ENCODE results near the gene GRPEL1. TPM values are rescaled to one million over a fixed set of nuclear protein-coding genes. Genes with fewer than 3 reads are reported as not detected.

Gene GRPEL1
- total and polyA plus RNA-seq, 9 of the 15 experiments (the other 6 are each of a cell fraction or from before 2014, with no cell fraction given) = 43.4 to 192 (median 86.6) TPM

- TF ChIP-seq, protein P1, sequence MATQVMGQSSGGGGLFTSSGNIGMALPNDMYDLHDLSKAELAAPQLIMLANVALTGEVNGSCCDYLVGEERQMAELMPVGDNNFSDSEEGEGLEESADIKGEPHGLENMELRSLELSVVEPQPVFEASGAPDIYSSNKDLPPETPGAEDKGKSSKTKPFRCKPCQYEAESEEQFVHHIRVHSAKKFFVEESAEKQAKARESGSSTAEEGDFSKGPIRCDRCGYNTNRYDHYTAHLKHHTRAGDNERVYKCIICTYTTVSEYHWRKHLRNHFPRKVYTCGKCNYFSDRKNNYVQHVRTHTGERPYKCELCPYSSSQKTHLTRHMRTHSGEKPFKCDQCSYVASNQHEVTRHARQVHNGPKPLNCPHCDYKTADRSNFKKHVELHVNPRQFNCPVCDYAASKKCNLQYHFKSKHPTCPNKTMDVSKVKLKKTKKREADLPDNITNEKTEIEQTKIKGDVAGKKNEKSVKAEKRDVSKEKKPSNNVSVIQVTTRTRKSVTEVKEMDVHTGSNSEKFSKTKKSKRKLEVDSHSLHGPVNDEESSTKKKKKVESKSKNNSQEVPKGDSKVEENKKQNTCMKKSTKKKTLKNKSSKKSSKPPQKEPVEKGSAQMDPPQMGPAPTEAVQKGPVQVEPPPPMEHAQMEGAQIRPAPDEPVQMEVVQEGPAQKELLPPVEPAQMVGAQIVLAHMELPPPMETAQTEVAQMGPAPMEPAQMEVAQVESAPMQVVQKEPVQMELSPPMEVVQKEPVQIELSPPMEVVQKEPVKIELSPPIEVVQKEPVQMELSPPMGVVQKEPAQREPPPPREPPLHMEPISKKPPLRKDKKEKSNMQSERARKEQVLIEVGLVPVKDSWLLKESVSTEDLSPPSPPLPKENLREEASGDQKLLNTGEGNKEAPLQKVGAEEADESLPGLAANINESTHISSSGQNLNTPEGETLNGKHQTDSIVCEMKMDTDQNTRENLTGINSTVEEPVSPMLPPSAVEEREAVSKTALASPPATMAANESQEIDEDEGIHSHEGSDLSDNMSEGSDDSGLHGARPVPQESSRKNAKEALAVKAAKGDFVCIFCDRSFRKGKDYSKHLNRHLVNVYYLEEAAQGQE (IDR thresholded peaks at IDR 0.05; ENCODE audit: borderline replicate concordance) = no peak
- TF ChIP-seq, protein P1 (CRISPR knock-in tag; IDR thresholded peaks at IDR 0.05; ENCODE audit: low read depth) = peak; percentile 51; the same call in 1 of the 2 replicates
- 0 out of 2 replicates have a peak, but pooled peaks have one; percentile 9 for TF ChIP-seq ZBTB9 (CRISPR knock-in tag; IDR thresholded peaks at IDR 0.05)
- peak; percentile 25; the same call in 1 of the 2 replicates for TF ChIP-seq POLR2AphosphoS2 (IDR thresholded peaks at IDR 0.05; ENCODE audit: low read length)
- no peak for TF ChIP-seq PURB (CRISPR knock-in tag; IDR thresholded peaks at IDR 0.05; ENCODE audit: low read depth)
- no peak for TF ChIP-seq ZC3H11A (IDR thresholded peaks at IDR 0.05; ENCODE audit: low read depth, low read length)
- TF ChIP-seq CREB3L1 (IDR thresholded peaks at IDR 0.05; ENCODE audit: borderline replicate concordance, low read depth) = 0 out of 2 replicates have a peak, but pooled peaks have one; percentile 40
- peak; percentile 81 for TF ChIP-seq BHLHE40 (IDR thresholded peaks at IDR 0.05; ENCODE audit: low read length)
- TF ChIP-seq ZFP30 (CRISPR knock-in tag; IDR thresholded peaks at IDR 0.05; ENCODE audit: borderline replicate concordance) = no peak
- TF ChIP-seq HNRNPL (IDR thresholded peaks at IDR 0.05; ENCODE audit: low read depth, low read length) = peak; percentile 95
- TF ChIP-seq TGIF2 (CRISPR knock-in tag; IDR thresholded peaks at IDR 0.05) = 0 out of 2 replicates have a peak, but pooled peaks have one; percentile 83
- peak; percentile 93 for TF ChIP-seq RBBP5 (IDR thresholded peaks at IDR 0.05; ENCODE audit: borderline replicate concordance, insufficient read depth, low read length, poor library complexity, severe bottlenecking)
- peak; percentile 96 for TF ChIP-seq L3MBTL2 (IDR thresholded peaks at IDR 0.05)
- no peak for TF ChIP-seq CBFA2T2 (conservative IDR thresholded peaks at IDR 0.05)
- TF ChIP-seq USF1 (CRISPR knock-in tag; IDR thresholded peaks at IDR 0.05) = peak; percentile 48; the same call in 1 of the 2 replicates
- no peak for TF ChIP-seq NFXL1 (CRISPR knock-in tag; IDR thresholded peaks at IDR 0.05)
Observed at GRCh38 chr4:7067452-7068278, at the start of gene GRPEL1 (continued).

Data from K562 (cell line).